ACC112 (cell line): ENCODE measurements around the gene RAB5B.

Experiments
- H2AFZ ChIP-seq: fragments of 200-600 bp; sonication (generic); one replicate; pipeline ENCODE4 v1.6.0; 2017; ENCODE audit warnings: antibody characterized with exemption, low read length; ENCODE audit not compliant: unreplicated experiment
- H3K27ac ChIP-seq: fragments of 200-600 bp; sonication (generic); 2 replicates; pipeline ENCODE4 v1.5.1; 2014; ENCODE audit warnings: low read depth, mild to moderate bottlenecking, antibody characterized with exemption, low read length, moderate library complexity
- H3K27me3 ChIP-seq: fragments of 200-600 bp; sonication (generic); 2 replicates; pipeline ENCODE4 v1.6.1; 2014; ENCODE audit warnings: mild to moderate bottlenecking, antibody characterized with exemption, low read length, moderate library complexity, mixed read lengths; ENCODE audit not compliant: insufficient read depth
- H3K36me3 ChIP-seq: fragments of 200-600 bp; sonication (generic); 2 replicates; pipeline ENCODE4 v1.6.1; 2016; ENCODE audit warnings: mild to moderate bottlenecking, antibody characterized with exemption, low read length, moderate library complexity, mixed read lengths; ENCODE audit not compliant: insufficient read depth
- H3K4me1 ChIP-seq: fragments of 200-600 bp; sonication (generic); one replicate; pipeline ENCODE4 v1.6.1; 2016; ENCODE audit warnings: low read length, mixed read lengths; ENCODE audit not compliant: insufficient read depth, unreplicated experiment, control insufficient read depth
- H3K4me3 ChIP-seq: fragments of 200-600 bp; sonication (generic); 2 replicates; pipeline ENCODE4 v1.5.1; 2014; ENCODE audit warnings: mild to moderate bottlenecking, low read depth, low read length
- H3K79me2 ChIP-seq: fragments of 200-600 bp; sonication (generic); one replicate; pipeline ENCODE4 v1.6.0; 2016; ENCODE audit warnings: low read length; ENCODE audit not compliant: control insufficient read depth, unreplicated experiment, insufficient read depth

Gene RAB5B

DNA sequence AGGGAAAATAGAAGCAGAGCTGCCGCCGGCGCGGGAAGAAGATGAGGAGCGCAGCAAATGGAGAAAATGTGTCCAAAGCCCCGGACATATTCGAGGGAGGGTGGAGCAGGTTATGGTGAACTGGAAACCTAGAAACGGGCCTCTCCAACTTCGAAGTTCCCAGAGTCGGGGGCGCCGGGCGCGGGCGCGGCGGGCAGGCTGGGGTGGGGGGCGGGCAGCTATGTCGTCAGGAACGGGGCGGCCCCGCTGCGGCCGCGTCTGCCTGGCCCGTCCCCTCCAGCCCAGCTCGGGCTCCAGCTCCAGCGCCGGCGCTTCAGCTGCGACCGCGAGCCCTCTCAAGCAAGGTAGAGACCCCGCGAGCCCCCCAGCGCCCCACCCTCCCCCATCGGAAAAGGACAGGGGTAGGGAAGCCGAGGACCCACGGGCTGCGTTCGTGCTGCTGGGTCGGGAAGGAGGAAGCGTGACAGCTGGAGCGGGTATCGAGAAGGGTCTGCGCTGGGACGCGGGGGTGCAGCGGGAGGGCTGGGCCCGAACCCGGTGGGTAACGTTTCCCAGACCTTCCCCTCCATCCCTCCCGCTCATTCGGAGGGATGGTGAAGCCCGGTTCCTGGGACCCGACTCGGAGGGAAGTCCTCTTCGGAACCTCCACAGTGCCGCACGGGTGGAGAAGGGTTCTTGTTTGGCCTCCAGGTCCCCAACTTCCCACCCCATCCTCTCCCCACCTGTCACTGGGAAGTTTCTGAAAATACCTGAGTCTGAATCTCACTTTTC is 41.9 kb upstream of the RAB5B start:
- no peaks in the 10 kb centered on the region for H3K27me3 ChIP-seq
- peak overlapping the region; percentile 65 for H3K27ac ChIP-seq
- H3K4me3 ChIP-seq, result peak overlapping the region; percentile 93
- H3K36me3 ChIP-seq, result peaks cover 3% of the 10 kb centered on the region; the same call in 1 of the 2 replicates
- peaks cover 26% of the 10 kb centered on the region for H3K79me2 ChIP-seq
- H2AFZ ChIP-seq, result peak overlapping the region; percentile 79
- H3K4me1 ChIP-seq, result peaks cover 49% of the 10 kb centered on the region

GRCh38 chr12:55932551-55932910 is 41.3 kb upstream of the RAB5B start:
- peak overlapping the region; percentile 65 for H3K27ac ChIP-seq
- peaks cover 53% of the 10 kb centered on the region for H3K4me1 ChIP-seq
- no peaks in the 10 kb centered on the region for H3K27me3 ChIP-seq
- peak overlapping the region; percentile 93 for H3K4me3 ChIP-seq
- peak overlapping the region; percentile 28 for H2AFZ ChIP-seq
- H3K36me3 ChIP-seq, result peaks cover 7% of the 10 kb centered on the region; the same call in 1 of the 2 replicates
- peaks cover 26% of the 10 kb centered on the region for H3K79me2 ChIP-seq

DNA sequence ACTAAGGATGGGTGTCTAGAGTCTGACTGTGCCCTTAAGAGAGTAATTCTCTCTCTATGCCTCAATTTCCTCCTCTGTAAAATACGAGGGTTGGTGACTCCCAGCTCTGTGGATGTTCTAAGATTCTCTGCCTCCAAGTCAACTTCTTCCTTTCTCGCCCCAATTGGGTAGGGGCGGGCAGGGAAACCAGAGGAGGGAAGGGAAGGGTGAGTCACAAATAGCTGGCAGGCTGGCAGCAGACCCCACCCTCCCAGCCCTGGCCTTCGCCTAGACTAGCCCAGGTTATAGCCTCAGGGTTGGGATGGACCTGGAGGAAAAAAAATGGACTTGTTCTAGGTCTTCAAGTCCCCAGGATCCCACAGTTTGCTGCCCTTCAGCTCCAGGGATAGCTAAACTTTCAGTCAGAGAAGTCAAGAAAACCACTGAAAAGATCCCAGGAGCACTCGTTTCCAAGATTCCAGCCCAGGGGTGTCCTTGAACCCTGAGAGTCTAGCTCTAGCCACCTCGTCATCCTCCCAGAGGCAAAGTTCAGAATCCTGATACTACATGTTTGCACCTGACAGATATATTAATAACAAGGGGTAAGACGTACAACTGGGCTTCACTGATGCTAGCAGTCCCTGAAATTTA is 40.6 kb upstream of the RAB5B start:
- peaks cover 59% of the 10 kb centered on the region for H3K4me1 ChIP-seq
- peaks cover 26% of the 10 kb centered on the region for H3K79me2 ChIP-seq
- H3K36me3 ChIP-seq, result peaks cover 7% of the 10 kb centered on the region; the same call in 1 of the 2 replicates
- peak overlapping the region; percentile 1 for H2AFZ ChIP-seq
- no peaks in the 10 kb centered on the region for H3K27me3 ChIP-seq
- peak overlapping the region; percentile 93 for H3K4me3 ChIP-seq
- H3K27ac ChIP-seq, result peak overlapping the region; percentile 65

GRCh38 chr12:55933799-55934742 is 39.8 kb upstream of the RAB5B start:
- H3K27ac ChIP-seq, result peak overlapping the region; percentile 65
- peak overlapping the region; percentile 93 for H3K4me3 ChIP-seq
- H3K36me3 ChIP-seq, result peaks cover 7% of the 10 kb centered on the region; the same call in 1 of the 2 replicates
- H2AFZ ChIP-seq, result no peak overlapping the region
- peaks cover 54% of the 10 kb centered on the region for H3K4me1 ChIP-seq
- peaks cover 24% of the 10 kb centered on the region for H3K79me2 ChIP-seq
- no peaks in the 10 kb centered on the region for H3K27me3 ChIP-seq

- Histone ChIP-seq H2AFZ (no peak overlapping the region), H3K27me3 (no peaks in the 10 kb centered on the region), H3K27ac (0 out of 2 replicates have a peak overlapping the region, but pooled peaks have one; percentile 5), H3K79me2 (peaks cover 21% of the 10 kb centered on the region), H3K4me3 (no peak overlapping the region), H3K4me1 (peaks cover 50% of the 10 kb centered on the region), H3K36me3 (peaks cover 7% of the 10 kb centered on the region; the same call in 1 of the 2 replicates)
Observed at GRCh38 chr12:55934773-55935172, 39.1 kb upstream of the RAB5B start.

DNA sequence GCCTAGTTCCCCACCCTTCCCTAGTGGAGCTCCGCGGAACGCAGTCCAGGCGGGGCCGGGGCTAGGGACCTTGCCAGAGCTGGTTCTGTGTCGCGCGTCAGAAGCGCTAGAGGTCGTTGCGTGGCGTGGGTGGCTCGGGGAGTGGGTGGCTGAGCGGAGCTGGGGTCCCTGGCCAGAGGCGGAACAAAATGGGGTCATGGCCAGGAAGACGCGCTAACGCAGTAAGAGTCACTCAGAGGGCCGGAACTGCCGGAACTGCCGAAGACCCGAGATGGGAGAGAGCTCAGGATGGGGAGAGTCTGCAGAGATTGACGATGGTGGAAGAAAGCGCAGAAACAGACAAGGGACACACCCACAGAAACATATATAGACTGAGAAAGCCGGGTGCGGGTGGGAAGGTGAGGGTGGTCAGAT is 38.1 kb upstream of the RAB5B start:
- H3K27me3 ChIP-seq, result no peaks in the 10 kb centered on the region
- peaks cover 21% of the 10 kb centered on the region for H3K79me2 ChIP-seq
- peaks cover 10% of the 10 kb centered on the region; the same call in 1 of the 2 replicates for H3K36me3 ChIP-seq
- no peak overlapping the region for H3K27ac ChIP-seq
- H3K4me3 ChIP-seq, result no peak overlapping the region
- H3K4me1 ChIP-seq, result peaks cover 46% of the 10 kb centered on the region
- no peak overlapping the region for H2AFZ ChIP-seq

GRCh38 chr12:55937981-55938380 is 35.9 kb upstream of the RAB5B start:
- H3K4me3 ChIP-seq, result no peak overlapping the region
- peaks cover 36% of the 10 kb centered on the region for H3K4me1 ChIP-seq
- peaks cover 12% of the 10 kb centered on the region for H3K79me2 ChIP-seq
- H3K27me3 ChIP-seq, result no peaks in the 10 kb centered on the region
- peak overlapping the region; percentile 36; the same call in 1 of the 2 replicates for H3K27ac ChIP-seq
- no peak overlapping the region for H2AFZ ChIP-seq
- H3K36me3 ChIP-seq, result peaks cover 23% of the 10 kb centered on the region; the same call in 1 of the 2 replicates

GRCh38 chr12:55938826-55939501 is 34.9 kb upstream of the RAB5B start:
- Histone ChIP-seq H3K27me3 (no peaks in the 10 kb centered on the region), H2AFZ (no peak overlapping the region), H3K4me1 (peaks cover 27% of the 10 kb centered on the region), H3K4me3 (no peak overlapping the region), H3K27ac (peak overlapping the region; percentile 4; the same call in 1 of the 2 replicates), H3K36me3 (peaks cover 20% of the 10 kb centered on the region; the same call in 1 of the 2 replicates), H3K79me2 (peaks cover 3% of the 10 kb centered on the region)

GRCh38 chr12:55940065-55940732 is 33.7 kb upstream of the RAB5B start:
- Histone ChIP-seq H3K4me1 (peaks cover 15% of the 10 kb centered on the region), H3K27ac (peak overlapping the region; percentile 0; the same call in 1 of the 2 replicates), H3K79me2 (no peaks in the 10 kb centered on the region), H3K4me3 (no peak overlapping the region), H2AFZ (no peak overlapping the region), H3K27me3 (no peaks in the 10 kb centered on the region), H3K36me3 (peaks cover 20% of the 10 kb centered on the region; the same call in 1 of the 2 replicates)
